Measurements from ENCODE around the gene MYH2. TPM values are rescaled to one million over a fixed set of nuclear protein-coding genes. Genes with fewer than 3 reads are reported as not detected.

Gene MYH2
- total RNA-seq, 4 donors from 2014 or later, result not detected

DNA sequence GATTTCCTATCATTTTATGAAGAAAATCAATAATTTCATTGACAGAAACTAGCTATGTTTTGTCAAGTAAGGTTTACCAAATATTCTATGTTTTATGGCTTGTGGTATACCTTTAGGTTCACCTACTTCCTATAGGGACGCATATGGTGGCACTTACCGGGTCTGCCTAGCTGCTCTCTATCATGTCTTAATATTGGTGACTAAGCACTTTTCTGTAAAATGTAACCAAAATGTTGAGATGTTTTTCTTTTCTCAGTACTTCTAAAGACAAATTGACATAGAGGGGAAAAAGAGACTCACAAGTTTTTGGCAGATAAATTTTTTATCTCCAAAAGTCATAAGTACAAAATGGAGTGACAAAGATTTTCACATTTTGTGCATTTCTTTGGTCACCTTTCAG is 57.5 kb downstream of the MYH2 start:
- no peaks in the 10 kb centered on the region for H3K36me3 ChIP-seq
- H3K27me3 ChIP-seq, result no peaks in the 10 kb centered on the region
- WGBS, 2 donors, result 91 to 94% methylated on average over 2 of the region's 2 CpGs
- TF ChIP-seq POLR2A (IDR thresholded peaks at IDR 0.05), result no peak
- TF ChIP-seq, protein P1, sequence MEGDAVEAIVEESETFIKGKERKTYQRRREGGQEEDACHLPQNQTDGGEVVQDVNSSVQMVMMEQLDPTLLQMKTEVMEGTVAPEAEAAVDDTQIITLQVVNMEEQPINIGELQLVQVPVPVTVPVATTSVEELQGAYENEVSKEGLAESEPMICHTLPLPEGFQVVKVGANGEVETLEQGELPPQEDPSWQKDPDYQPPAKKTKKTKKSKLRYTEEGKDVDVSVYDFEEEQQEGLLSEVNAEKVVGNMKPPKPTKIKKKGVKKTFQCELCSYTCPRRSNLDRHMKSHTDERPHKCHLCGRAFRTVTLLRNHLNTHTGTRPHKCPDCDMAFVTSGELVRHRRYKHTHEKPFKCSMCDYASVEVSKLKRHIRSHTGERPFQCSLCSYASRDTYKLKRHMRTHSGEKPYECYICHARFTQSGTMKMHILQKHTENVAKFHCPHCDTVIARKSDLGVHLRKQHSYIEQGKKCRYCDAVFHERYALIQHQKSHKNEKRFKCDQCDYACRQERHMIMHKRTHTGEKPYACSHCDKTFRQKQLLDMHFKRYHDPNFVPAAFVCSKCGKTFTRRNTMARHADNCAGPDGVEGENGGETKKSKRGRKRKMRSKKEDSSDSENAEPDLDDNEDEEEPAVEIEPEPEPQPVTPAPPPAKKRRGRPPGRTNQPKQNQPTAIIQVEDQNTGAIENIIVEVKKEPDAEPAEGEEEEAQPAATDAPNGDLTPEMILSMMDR (IDR thresholded peaks at IDR 0.05), result no peak
- H3K4me1 ChIP-seq, result no peaks in the 10 kb centered on the region
- peaks cover 0 to 20% (median 12%) of the 10 kb centered on the region in 3 donors for H3K9me3 ChIP-seq
- DNase-seq, result no peak
- no peak overlapping the region for H3K27ac ChIP-seq
- no peak overlapping the region for H3K4me3 ChIP-seq
- intact Hi-C loops (cut with DNase I), result no loop called here

GRCh38 chr17:10482252-10482651 is 67.2 kb downstream of the MYH2 start:
- H3K27me3 ChIP-seq, result no peaks in the 10 kb centered on the region
- no peak for DNase-seq

GRCh38 chr17:10477701-10478100 is 71.8 kb downstream of the MYH2 start:
- Histone ChIP-seq H3K27ac (no peak overlapping the region), H3K4me3 (no peak overlapping the region), H3K36me3 (no peaks in the 10 kb centered on the region), H3K4me1 (no peaks in the 10 kb centered on the region), H3K27me3 (no peaks in the 10 kb centered on the region), H3K9me3 (no peaks in the 10 kb centered on the region)
- DNase-seq, result no peak
- WGBS, 2 donors, result 65 to 69% methylated on average over 1 of the region's 1 CpG
- intact Hi-C loops (cut with DNase I), result no loop called here
- no peak for TF ChIP-seq POLR2A (IDR thresholded peaks at IDR 0.05)
- TF ChIP-seq, protein P1 (IDR thresholded peaks at IDR 0.05), result no peak

More at GRCh38 chr17:10482252-10482651, 67.2 kb downstream of the MYH2 start:
- Histone ChIP-seq H3K9me3 (no peaks in the 10 kb centered on the region), H3K27ac (no peak overlapping the region), H3K4me3 (no peak overlapping the region), H3K36me3 (no peaks in the 10 kb centered on the region), H3K4me1 (no peaks in the 10 kb centered on the region)
- TF ChIP-seq POLR2A (IDR thresholded peaks at IDR 0.05), result no peak
- TF ChIP-seq, protein P1 (IDR thresholded peaks at IDR 0.05), result no peak
- 55 to 57% methylated on average over 1 of the region's 1 CpG for WGBS, 2 donors
- intact Hi-C loops (cut with DNase I), result no loop called here

- 66 to 68% methylated on average over 4 of the region's 4 CpGs for WGBS, 2 donors
- H3K36me3 ChIP-seq, result no peaks in the 10 kb centered on the region
- H3K27ac ChIP-seq, result no peak overlapping the region
- intact Hi-C loops (cut with DNase I), result no loop called here
- H3K27me3 ChIP-seq, result no peaks in the 10 kb centered on the region
- no peaks in the 10 kb centered on the region for H3K4me1 ChIP-seq
- no peaks in the 10 kb centered on the region for H3K9me3 ChIP-seq
- DNase-seq, result no peak
- H3K4me3 ChIP-seq, result no peak overlapping the region
- TF ChIP-seq, protein P1 (IDR thresholded peaks at IDR 0.05), result no peak
- no peak for TF ChIP-seq POLR2A (IDR thresholded peaks at IDR 0.05)
Observed at GRCh38 chr17:10474536-10474935, 74.9 kb downstream of the MYH2 start.

GRCh38 chr17:10471858-10472257 is 77.6 kb downstream of the MYH2 start:
- H3K4me1 ChIP-seq, result no peaks in the 10 kb centered on the region
- no peak for DNase-seq
- H3K27me3 ChIP-seq, result peaks cover 0 to 4% (median 0%) of the 10 kb centered on the region in 4 donors
- H3K36me3 ChIP-seq, result no peaks in the 10 kb centered on the region
- H3K27ac ChIP-seq, result no peak overlapping the region
- 79 to 100% methylated on average over 1 of the region's 1 CpG for WGBS, 2 donors
- intact Hi-C loops (cut with DNase I), result no loop called here
- no peak overlapping the region for H3K4me3 ChIP-seq
- TF ChIP-seq POLR2A (IDR thresholded peaks at IDR 0.05), result no peak
- TF ChIP-seq, protein P1 (IDR thresholded peaks at IDR 0.05), result no peak
- no peaks in the 10 kb centered on the region for H3K9me3 ChIP-seq

Other genes starting within 250 kb of the MYH2 start
- under 1 TPM in 1 of 4 donors, not detected in 3; 0.18 TPM for gene MYH13, start 176.7 kb downstream of the MYH2 start, total RNA-seq
- gene MYH8, start 127.7 kb downstream of the MYH2 start, total RNA-seq, result not detected
- not detected for gene MYH4, start 80.1 kb downstream of the MYH2 start, total RNA-seq
- not detected for gene MYH1, start 31.1 kb downstream of the MYH2 start, total RNA-seq
- gene MYH3, start 107.7 kb upstream of the MYH2 start, total RNA-seq, result 1 to 10 TPM in 2 of 4 donors, under 1 TPM in 1, not detected in 1; 0.64 to 1.6 (median 1.5) TPM
- gene SCO1, start 147.9 kb upstream of the MYH2 start, total RNA-seq, result 10 to 100 TPM; 15.4 to 25.6 (median 20.3) TPM
- gene ADPRM, start 147.9 kb upstream of the MYH2 start, total RNA-seq, result 10 to 100 TPM in 1 of 4 donors, 1 to 10 TPM in 3; 3.3 to 11.8 (median 4.4) TPM
- gene TMEM220, start 180.4 kb upstream of the MYH2 start, total RNA-seq, result 1 to 10 TPM; 1.4 to 9.5 (median 6.3) TPM

Measured in esophagus squamous epithelium (tissue), 5 donors.